ENCODE measurements around the gene MUC15. TPM values are rescaled to one million over a fixed set of nuclear protein-coding genes. Genes with fewer than 3 reads are reported as not detected.

MUC15 gene
- total RNA-seq, 1 experiment from 2014 or later, result not detected

DNA sequence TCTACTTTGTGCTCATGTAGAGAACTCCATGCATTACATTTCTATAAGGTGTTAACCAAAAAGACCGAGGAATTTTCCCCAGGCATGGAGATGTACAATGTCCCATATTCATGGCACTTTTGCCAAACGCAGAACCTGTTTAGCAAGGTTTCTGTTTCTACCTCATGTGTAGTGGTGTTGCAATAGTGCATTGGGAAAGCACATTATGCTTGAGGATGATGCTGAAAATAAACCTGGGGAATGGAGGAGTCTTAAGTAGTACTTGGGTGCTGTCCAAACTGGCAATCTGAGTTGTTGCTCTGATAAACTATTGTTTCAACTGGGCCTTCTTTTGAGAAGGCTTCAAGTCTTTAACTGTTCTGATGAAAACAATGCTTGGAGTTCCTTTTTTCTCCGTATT lies 11.5 kb upstream of the MUC15 start (continued):
- TF ChIP-seq, protein P1, sequence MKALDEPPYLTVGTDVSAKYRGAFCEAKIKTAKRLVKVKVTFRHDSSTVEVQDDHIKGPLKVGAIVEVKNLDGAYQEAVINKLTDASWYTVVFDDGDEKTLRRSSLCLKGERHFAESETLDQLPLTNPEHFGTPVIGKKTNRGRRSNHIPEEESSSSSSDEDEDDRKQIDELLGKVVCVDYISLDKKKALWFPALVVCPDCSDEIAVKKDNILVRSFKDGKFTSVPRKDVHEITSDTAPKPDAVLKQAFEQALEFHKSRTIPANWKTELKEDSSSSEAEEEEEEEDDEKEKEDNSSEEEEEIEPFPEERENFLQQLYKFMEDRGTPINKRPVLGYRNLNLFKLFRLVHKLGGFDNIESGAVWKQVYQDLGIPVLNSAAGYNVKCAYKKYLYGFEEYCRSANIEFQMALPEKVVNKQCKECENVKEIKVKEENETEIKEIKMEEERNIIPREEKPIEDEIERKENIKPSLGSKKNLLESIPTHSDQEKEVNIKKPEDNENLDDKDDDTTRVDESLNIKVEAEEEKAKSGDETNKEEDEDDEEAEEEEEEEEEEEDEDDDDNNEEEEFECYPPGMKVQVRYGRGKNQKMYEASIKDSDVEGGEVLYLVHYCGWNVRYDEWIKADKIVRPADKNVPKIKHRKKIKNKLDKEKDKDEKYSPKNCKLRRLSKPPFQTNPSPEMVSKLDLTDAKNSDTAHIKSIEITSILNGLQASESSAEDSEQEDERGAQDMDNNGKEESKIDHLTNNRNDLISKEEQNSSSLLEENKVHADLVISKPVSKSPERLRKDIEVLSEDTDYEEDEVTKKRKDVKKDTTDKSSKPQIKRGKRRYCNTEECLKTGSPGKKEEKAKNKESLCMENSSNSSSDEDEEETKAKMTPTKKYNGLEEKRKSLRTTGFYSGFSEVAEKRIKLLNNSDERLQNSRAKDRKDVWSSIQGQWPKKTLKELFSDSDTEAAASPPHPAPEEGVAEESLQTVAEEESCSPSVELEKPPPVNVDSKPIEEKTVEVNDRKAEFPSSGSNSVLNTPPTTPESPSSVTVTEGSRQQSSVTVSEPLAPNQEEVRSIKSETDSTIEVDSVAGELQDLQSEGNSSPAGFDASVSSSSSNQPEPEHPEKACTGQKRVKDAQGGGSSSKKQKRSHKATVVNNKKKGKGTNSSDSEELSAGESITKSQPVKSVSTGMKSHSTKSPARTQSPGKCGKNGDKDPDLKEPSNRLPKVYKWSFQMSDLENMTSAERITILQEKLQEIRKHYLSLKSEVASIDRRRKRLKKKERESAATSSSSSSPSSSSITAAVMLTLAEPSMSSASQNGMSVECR (CRISPR knock-in tag; IDR thresholded peaks at IDR 0.05; ENCODE audit: borderline replicate concordance), result no peak
- TF ChIP-seq SMAD3 (CRISPR knock-in tag; IDR thresholded peaks at IDR 0.05; ENCODE audit: borderline replicate concordance) (no peak), EMX1 (CRISPR knock-in tag; IDR thresholded peaks at IDR 0.05) (no peak), E2F1 (CRISPR knock-in tag; IDR thresholded peaks at IDR 0.05) (no peak), NR2C2 (CRISPR knock-in tag; IDR thresholded peaks at IDR 0.05) (no peak), ZNF232 (CRISPR knock-in tag; IDR thresholded peaks at IDR 0.05) (no peak), ATF6 (CRISPR knock-in tag; IDR thresholded peaks at IDR 0.05) (no peak), JUN (CRISPR knock-in tag; IDR thresholded peaks at IDR 0.05) (no peak)
- TF ChIP-seq, protein P2, sequence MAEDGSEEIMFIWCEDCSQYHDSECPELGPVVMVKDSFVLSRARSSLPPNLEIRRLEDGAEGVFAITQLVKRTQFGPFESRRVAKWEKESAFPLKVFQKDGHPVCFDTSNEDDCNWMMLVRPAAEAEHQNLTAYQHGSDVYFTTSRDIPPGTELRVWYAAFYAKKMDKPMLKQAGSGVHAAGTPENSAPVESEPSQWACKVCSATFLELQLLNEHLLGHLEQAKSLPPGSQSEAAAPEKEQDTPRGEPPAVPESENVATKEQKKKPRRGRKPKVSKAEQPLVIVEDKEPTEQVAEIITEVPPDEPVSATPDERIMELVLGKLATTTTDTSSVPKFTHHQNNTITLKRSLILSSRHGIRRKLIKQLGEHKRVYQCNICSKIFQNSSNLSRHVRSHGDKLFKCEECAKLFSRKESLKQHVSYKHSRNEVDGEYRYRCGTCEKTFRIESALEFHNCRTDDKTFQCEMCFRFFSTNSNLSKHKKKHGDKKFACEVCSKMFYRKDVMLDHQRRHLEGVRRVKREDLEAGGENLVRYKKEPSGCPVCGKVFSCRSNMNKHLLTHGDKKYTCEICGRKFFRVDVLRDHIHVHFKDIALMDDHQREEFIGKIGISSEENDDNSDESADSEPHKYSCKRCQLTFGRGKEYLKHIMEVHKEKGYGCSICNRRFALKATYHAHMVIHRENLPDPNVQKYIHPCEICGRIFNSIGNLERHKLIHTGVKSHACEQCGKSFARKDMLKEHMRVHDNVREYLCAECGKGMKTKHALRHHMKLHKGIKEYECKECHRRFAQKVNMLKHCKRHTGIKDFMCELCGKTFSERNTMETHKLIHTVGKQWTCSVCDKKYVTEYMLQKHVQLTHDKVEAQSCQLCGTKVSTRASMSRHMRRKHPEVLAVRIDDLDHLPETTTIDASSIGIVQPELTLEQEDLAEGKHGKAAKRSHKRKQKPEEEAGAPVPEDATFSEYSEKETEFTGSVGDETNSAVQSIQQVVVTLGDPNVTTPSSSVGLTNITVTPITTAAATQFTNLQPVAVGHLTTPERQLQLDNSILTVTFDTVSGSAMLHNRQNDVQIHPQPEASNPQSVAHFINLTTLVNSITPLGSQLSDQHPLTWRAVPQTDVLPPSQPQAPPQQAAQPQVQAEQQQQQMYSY (CRISPR knock-in tag; IDR thresholded peaks at IDR 0.05), result no peak
- TF ChIP-seq, protein P3, sequence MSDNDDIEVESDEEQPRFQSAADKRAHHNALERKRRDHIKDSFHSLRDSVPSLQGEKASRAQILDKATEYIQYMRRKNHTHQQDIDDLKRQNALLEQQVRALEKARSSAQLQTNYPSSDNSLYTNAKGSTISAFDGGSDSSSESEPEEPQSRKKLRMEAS (CRISPR knock-in tag; IDR thresholded peaks at IDR 0.05), result no peak
- TF ChIP-seq, protein P4, sequence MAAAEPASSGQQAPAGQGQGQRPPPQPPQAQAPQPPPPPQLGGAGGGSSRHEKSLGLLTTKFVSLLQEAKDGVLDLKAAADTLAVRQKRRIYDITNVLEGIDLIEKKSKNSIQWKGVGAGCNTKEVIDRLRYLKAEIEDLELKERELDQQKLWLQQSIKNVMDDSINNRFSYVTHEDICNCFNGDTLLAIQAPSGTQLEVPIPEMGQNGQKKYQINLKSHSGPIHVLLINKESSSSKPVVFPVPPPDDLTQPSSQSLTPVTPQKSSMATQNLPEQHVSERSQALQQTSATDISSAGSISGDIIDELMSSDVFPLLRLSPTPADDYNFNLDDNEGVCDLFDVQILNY (CRISPR knock-in tag; IDR thresholded peaks at IDR 0.05), result no peak

GRCh38 chr11:26580929-26581328 lies 8.9 kb upstream of the MUC15 start:
- Mint-ChIP-seq H3K9me3 (no peaks in the 10 kb centered on the region), H3K4me1 (peaks cover 17% of the 10 kb centered on the region), H3K27me3 (ENCODE audit: low read depth) (no peaks in the 10 kb centered on the region), H3K27ac (no peak overlapping the region), H3K36me3 (no peaks in the 10 kb centered on the region), H3K4me3 (no peak overlapping the region)
- POLR2A ChIA-PET, result no interaction called here
- ATAC-seq (no peak), DNase-seq (ENCODE audit: low spot score) (no peak)
- CTCF ChIA-PET, result no interaction called here
- TF ChIP-seq STAT6 (CRISPR knock-in tag; conservative IDR thresholded peaks at IDR 0.05; ENCODE audit: low read depth) (no peak), ATF6 (CRISPR knock-in tag; IDR thresholded peaks at IDR 0.05) (no peak), GRHL2 (CRISPR knock-in tag; IDR thresholded peaks at IDR 0.05; ENCODE audit: insufficient replicate concordance, severe bottlenecking) (no peak), HMGXB4 (CRISPR knock-in tag; IDR thresholded peaks at IDR 0.05) (no peak), ELF4 (CRISPR knock-in tag; IDR thresholded peaks at IDR 0.05; ENCODE audit: low read depth) (no peak), FOXK1 (CRISPR knock-in tag; IDR thresholded peaks at IDR 0.05) (no peak)
